ENCODE results near the gene IGFALS. TPM values are rescaled to one million over a fixed set of nuclear protein-coding genes. Genes with fewer than 3 reads are reported as not detected.

IGFALS gene
- total RNA-seq, 1 donor from 2014 or later, result 0.17 TPM

GRCh38 chr16:1794221-1794871 lies 841 bp upstream of the IGFALS start:
- no peaks in the 10 kb centered on the region for H3K4me1 Mint-ChIP-seq (ENCODE audit: unreplicated experiment)
- H3K27me3 Mint-ChIP-seq, result no peaks in the 10 kb centered on the region
- H3K9me3 Mint-ChIP-seq, result peaks cover 5% of the 10 kb centered on the region
- TF ChIP-seq, protein P1, sequence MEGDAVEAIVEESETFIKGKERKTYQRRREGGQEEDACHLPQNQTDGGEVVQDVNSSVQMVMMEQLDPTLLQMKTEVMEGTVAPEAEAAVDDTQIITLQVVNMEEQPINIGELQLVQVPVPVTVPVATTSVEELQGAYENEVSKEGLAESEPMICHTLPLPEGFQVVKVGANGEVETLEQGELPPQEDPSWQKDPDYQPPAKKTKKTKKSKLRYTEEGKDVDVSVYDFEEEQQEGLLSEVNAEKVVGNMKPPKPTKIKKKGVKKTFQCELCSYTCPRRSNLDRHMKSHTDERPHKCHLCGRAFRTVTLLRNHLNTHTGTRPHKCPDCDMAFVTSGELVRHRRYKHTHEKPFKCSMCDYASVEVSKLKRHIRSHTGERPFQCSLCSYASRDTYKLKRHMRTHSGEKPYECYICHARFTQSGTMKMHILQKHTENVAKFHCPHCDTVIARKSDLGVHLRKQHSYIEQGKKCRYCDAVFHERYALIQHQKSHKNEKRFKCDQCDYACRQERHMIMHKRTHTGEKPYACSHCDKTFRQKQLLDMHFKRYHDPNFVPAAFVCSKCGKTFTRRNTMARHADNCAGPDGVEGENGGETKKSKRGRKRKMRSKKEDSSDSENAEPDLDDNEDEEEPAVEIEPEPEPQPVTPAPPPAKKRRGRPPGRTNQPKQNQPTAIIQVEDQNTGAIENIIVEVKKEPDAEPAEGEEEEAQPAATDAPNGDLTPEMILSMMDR (conservative IDR thresholded peaks at IDR 0.05), result no peak
- H3K36me3 Mint-ChIP-seq, result peaks cover 8% of the 10 kb centered on the region
- no peak overlapping the region for H3K27ac Mint-ChIP-seq
- no peak overlapping the region for H3K4me3 Mint-ChIP-seq
- DNase-seq (ENCODE audit: extremely low spot score, unreplicated experiment), result peak; percentile 70

- Mint-ChIP-seq H3K27ac (no peak overlapping the region), H3K27me3 (no peaks in the 10 kb centered on the region), H3K4me3 (no peak overlapping the region), H3K9me3 (no peaks in the 10 kb centered on the region), H3K4me1 (ENCODE audit: unreplicated experiment) (no peaks in the 10 kb centered on the region), H3K36me3 (peaks cover 3% of the 10 kb centered on the region)
- TF ChIP-seq, protein P1 (conservative IDR thresholded peaks at IDR 0.05), result no peak
- no peak for DNase-seq (ENCODE audit: extremely low spot score, unreplicated experiment)
Observed at GRCh38 chr16:1792836-1793577, 498 bp downstream of the IGFALS start.

- Mint-ChIP-seq H3K36me3 (peaks cover 2% of the 10 kb centered on the region), H3K9me3 (no peaks in the 10 kb centered on the region), H3K4me3 (no peak overlapping the region), H3K27me3 (no peaks in the 10 kb centered on the region), H3K27ac (no peak overlapping the region), H3K4me1 (ENCODE audit: unreplicated experiment) (no peaks in the 10 kb centered on the region)
- TF ChIP-seq, protein P1 (conservative IDR thresholded peaks at IDR 0.05), result no peak
- DNase-seq (ENCODE audit: extremely low spot score, unreplicated experiment), result peak; percentile 68
Observed at GRCh38 chr16:1791943-1792812, 1.3 kb downstream of the IGFALS start.

- no peaks in the 10 kb centered on the region for H3K27me3 Mint-ChIP-seq
- no peak for DNase-seq (ENCODE audit: extremely low spot score, unreplicated experiment)
- TF ChIP-seq, protein P1 (conservative IDR thresholded peaks at IDR 0.05), result no peak
- H3K27ac Mint-ChIP-seq, result no peak overlapping the region
- no peaks in the 10 kb centered on the region for H3K4me1 Mint-ChIP-seq (ENCODE audit: unreplicated experiment)
- no peak overlapping the region for H3K4me3 Mint-ChIP-seq
- no peaks in the 10 kb centered on the region for H3K36me3 Mint-ChIP-seq
- no peaks in the 10 kb centered on the region for H3K9me3 Mint-ChIP-seq
Observed at GRCh38 chr16:1791256-1791942, 2.1 kb downstream of the IGFALS start.

- Mint-ChIP-seq H3K4me3 (no peak overlapping the region), H3K27me3 (no peaks in the 10 kb centered on the region), H3K9me3 (no peaks in the 10 kb centered on the region), H3K36me3 (no peaks in the 10 kb centered on the region), H3K4me1 (ENCODE audit: unreplicated experiment) (no peaks in the 10 kb centered on the region), H3K27ac (no peak overlapping the region)
- DNase-seq (ENCODE audit: extremely low spot score, unreplicated experiment), result no peak
- TF ChIP-seq, protein P1 (conservative IDR thresholded peaks at IDR 0.05), result no peak
Observed at GRCh38 chr16:1790611-1791255, 2.8 kb downstream of the IGFALS start.
